Calu3 (cell line): ENCODE data around the gene DECR2. TPM values are rescaled to one million over a fixed set of nuclear protein-coding genes. Genes with fewer than 3 reads are reported as not detected.

Experiments used
- BruUV-seq: library from RNA; stranded (reverse); fragments of 400-500 nt; replicated peaks from 2 replicates; lab custom pipeline; 2021; lab: Mats Ljungman, UMichigan
- CTCF ChIA-PET: fragments of 300-600 bp; sonication (Branson Sonifier 250); formaldehyde crosslinking; loops from one replicate; lab custom pipeline; 2022; ENCODE audit warnings: antibody characterized with exemption; lab: Charles Lee
- DNase-seq: peaks from one replicate; pipeline ENCODE4 v3.0.0; 2022
- H3K27ac Mint-ChIP-seq: one replicate; pipeline ENCODE4 v1.8.0; 2022; ENCODE audit warnings: mixed read lengths; ENCODE audit not compliant: unreplicated experiment
- H3K27me3 Mint-ChIP-seq: one replicate; pipeline ENCODE4 v1.8.0; 2022; ENCODE audit warnings: mixed read lengths; ENCODE audit not compliant: unreplicated experiment
- H3K36me3 Mint-ChIP-seq: one replicate; pipeline ENCODE4 v1.8.0; 2022; ENCODE audit warnings: mild to moderate bottlenecking, moderate library complexity, mixed read lengths; ENCODE audit not compliant: insufficient read depth, unreplicated experiment
- H3K4me1 Mint-ChIP-seq: one replicate; pipeline ENCODE4 v1.8.0; 2022; ENCODE audit warnings: mild to moderate bottlenecking, low read depth, mixed read lengths; ENCODE audit not compliant: unreplicated experiment
- H3K4me3 Mint-ChIP-seq: one replicate; pipeline ENCODE4 v1.8.0; 2022; ENCODE audit warnings: mild to moderate bottlenecking, low read depth, moderate library complexity, mixed read lengths; ENCODE audit not compliant: unreplicated experiment
- H3K9me3 Mint-ChIP-seq: one replicate; pipeline ENCODE4 v1.8.0; 2022; ENCODE audit warnings: low read depth, mixed read lengths; ENCODE audit not compliant: unreplicated experiment
- CTCF ChIP-seq: fragments of 200-600 bp; IDR thresholded peaks from one replicate; pipeline ENCODE4 v1.8.0; 2022; ENCODE audit warnings: antibody characterized with exemption; ENCODE audit not compliant: unreplicated experiment
- intact Hi-C: fragments of 100-400 bp; cut with micrococcal nuclease; formaldehyde crosslinking; loops from one replicate; pipeline ENCODE4 v1.10.0; 2022; ENCODE audit not compliant: unreplicated experiment
- total RNA-seq: library from RNA; stranded (reverse); gene quantifications from 2 replicates; pipeline ENCODE4 v1.2.3, GENCODE V29; 2022

The DECR2 gene
- total RNA-seq, 1 experiment from 2014 or later, result 41.2 TPM

GRCh38 chr16:370443-370842 lies 31.2 kb upstream of the DECR2 start, which contains the start of gene MRPL28:
Gene MRPL28 (minus strand): TSS chr16:370538. CDS start chr16:370218, 320 bp downstream.
- Mint-ChIP-seq H3K27me3 (no peaks in the 10 kb centered on the region), H3K4me1 (no peaks in the 10 kb centered on the region), H3K36me3 (peaks cover 58% of the 10 kb centered on the region), H3K9me3 (no peaks in the 10 kb centered on the region), H3K27ac (peak within 1 kb of the TSS; percentile 85), H3K4me3 (peak within 1 kb of the TSS; percentile 72)
- peak; percentile 96 for DNase-seq
- intact Hi-C loops, result no loop called here
- no TSS peak for BruUV-seq
- no peak for TF ChIP-seq CTCF
- CTCF ChIA-PET, result interaction anchor here (0.6 to 1.8 kb wide), 6 partner anchors 8 to 1661 kb away, joined by 3 to 8 read pairs (median 5); partner anchors contain the start of gene PGAP6

GRCh38 chr16:370979-371514 lies 30.6 kb upstream of the DECR2 start:
- H3K4me1 Mint-ChIP-seq, result no peaks in the 10 kb centered on the region
- no peak overlapping the region for H3K27ac Mint-ChIP-seq
- H3K4me3 Mint-ChIP-seq, result peak overlapping the region; percentile 72
- H3K9me3 Mint-ChIP-seq, result no peaks in the 10 kb centered on the region
- H3K36me3 Mint-ChIP-seq, result peaks cover 58% of the 10 kb centered on the region
- no peak for DNase-seq
- no peaks in the 10 kb centered on the region for H3K27me3 Mint-ChIP-seq
- CTCF ChIA-PET, result interaction anchor here (0.6 to 1.8 kb wide), 6 partner anchors 9 to 1661 kb away, joined by 3 to 8 read pairs (median 5); partner anchors contain the start of gene PGAP6
- intact Hi-C loops, result no loop called here
- no peak for TF ChIP-seq CTCF
- BruUV-seq, result no TSS peak

- Mint-ChIP-seq H3K36me3 (peaks cover 58% of the 10 kb centered on the region), H3K27ac (no peak overlapping the region), H3K9me3 (no peaks in the 10 kb centered on the region), H3K4me1 (no peaks in the 10 kb centered on the region), H3K27me3 (no peaks in the 10 kb centered on the region), H3K4me3 (no peak overlapping the region)
- BruUV-seq, result no TSS peak
- intact Hi-C loops, result no loop called here
- DNase-seq, result no peak
- TF ChIP-seq CTCF, result no peak
- CTCF ChIA-PET, result interaction anchor here (1.0 to 1.8 kb wide), 2 partner anchors 8 to 275 kb away, joined by 6 to 8 read pairs; no protein-coding TSS in a partner anchor
Observed at GRCh38 chr16:371515-372301, 30.0 kb upstream of the DECR2 start.

GRCh38 chr16:372302-372983 lies 29.2 kb upstream of the DECR2 start:
- DNase-seq, result no peak
- TF ChIP-seq CTCF, result no peak
- peaks cover 51% of the 10 kb centered on the region for H3K36me3 Mint-ChIP-seq
- CTCF ChIA-PET, result no interaction called here
- no peaks in the 10 kb centered on the region for H3K9me3 Mint-ChIP-seq
- no peaks in the 10 kb centered on the region for H3K27me3 Mint-ChIP-seq
- intact Hi-C loops, result no loop called here
- H3K4me1 Mint-ChIP-seq, result no peaks in the 10 kb centered on the region
- no TSS peak for BruUV-seq
- no peak overlapping the region for H3K4me3 Mint-ChIP-seq
- no peak overlapping the region for H3K27ac Mint-ChIP-seq
